ENCODE results near the gene TMCC1.
"Not testable (repeated sequence)": the region's sequence is repeated elsewhere in the genome, so short reads cannot be mapped to it uniquely, and the experiment has no call there.

The TMCC1 gene

GRCh38 chr3:129768728-129769127, 124.8 kb downstream of the TMCC1 start:
- DNase-seq = no peak

- no peak for DNase-seq
These were observed 127.4 kb downstream of the TMCC1 start for GRCh38 chr3:129766135-129766534.

- DNase-seq = no peak
These were observed 129.4 kb downstream of the TMCC1 start for GRCh38 chr3:129764090-129764489.

- DNase-seq = no peak
These were observed 134.7 kb downstream of the TMCC1 start for GRCh38 chr3:129758785-129759320.

GRCh38 chr3:129758306-129758705, 135.2 kb downstream of the TMCC1 start:
- DNase-seq = no peak

GRCh38 chr3:129756871-129757270, 136.6 kb downstream of the TMCC1 start:
- DNase-seq = no peak

- not testable (repeated sequence) for DNase-seq
These were observed 142.4 kb downstream of the TMCC1 start for GRCh38 chr3:129751105-129751504.

- peak in 1 of 5 donors; percentile 25 for DNase-seq
These were observed 143.8 kb downstream of the TMCC1 start for GRCh38 chr3:129749692-129750091.

GRCh38 chr3:129747992-129748391, 145.5 kb downstream of the TMCC1 start:
- DNase-seq = peak in 1 of 5 donors; percentile 41

GRCh38 chr3:129747136-129747535, 146.4 kb downstream of the TMCC1 start:
- no peak for DNase-seq

- no peak for DNase-seq
These were observed 146.9 kb downstream of the TMCC1 start for GRCh38 chr3:129746629-129747028.

GRCh38 chr3:129745253-129745652, 148.3 kb downstream of the TMCC1 start:
- DNase-seq = no peak

GRCh38 chr3:129741794-129742193, 151.7 kb downstream of the TMCC1 start:
- no peak for DNase-seq

- no peak for DNase-seq
These were observed 153.4 kb downstream of the TMCC1 start for GRCh38 chr3:129740090-129740489.

GRCh38 chr3:129739634-129740033, 153.9 kb downstream of the TMCC1 start:
- DNase-seq = no peak

GRCh38 chr3:129738172-129738571, 155.3 kb downstream of the TMCC1 start:
- DNase-seq = no peak

- no peak for DNase-seq
These were observed 157.4 kb downstream of the TMCC1 start for GRCh38 chr3:129736070-129736469.

- DNase-seq = no peak
These were observed 157.9 kb downstream of the TMCC1 start for GRCh38 chr3:129735638-129736037.

- no peak for DNase-seq
These were observed 159.1 kb downstream of the TMCC1 start for GRCh38 chr3:129734449-129734848.

- no peak for DNase-seq
These were observed 161.2 kb downstream of the TMCC1 start for GRCh38 chr3:129732200-129732876.

GRCh38 chr3:129727707-129728106, 165.8 kb downstream of the TMCC1 start:
- DNase-seq = no peak

- no peak for DNase-seq
These were observed 169.8 kb downstream of the TMCC1 start for GRCh38 chr3:129723558-129724324.

GRCh38 chr3:129722527-129722926, 171.0 kb downstream of the TMCC1 start:
- DNase-seq = no peak

GRCh38 chr3:129718201-129718600, 175.3 kb downstream of the TMCC1 start:
- no peak for DNase-seq

All from T-helper 1 cell (primary cell).